ENCODE data around the gene URB2.

DNA sequence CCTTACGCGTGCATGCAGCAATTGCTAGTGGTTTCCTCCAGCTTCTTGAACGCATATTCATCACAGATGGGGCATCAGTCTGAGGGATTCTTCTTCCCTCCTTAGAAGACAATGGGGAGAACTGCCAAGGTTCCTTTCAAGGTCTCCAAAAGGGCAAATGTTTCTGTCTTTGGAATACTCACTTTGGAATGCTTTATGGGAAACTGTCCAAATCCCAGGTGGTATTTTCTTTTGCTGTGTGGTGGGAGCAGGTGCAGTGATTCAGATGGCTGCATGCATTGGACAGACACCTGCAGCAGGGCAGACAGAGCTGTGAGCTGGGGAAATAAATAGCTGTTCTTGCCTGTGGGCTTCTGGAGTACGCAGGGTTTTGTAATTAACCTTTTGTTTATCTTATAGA is 40.5 kb downstream of the URB2 start:
- no peak for TF ChIP-seq SUZ12 (IDR thresholded peaks at IDR 0.05)
- TF ChIP-seq ARNT (IDR thresholded peaks at IDR 0.05) = no peak
- no peak for TF ChIP-seq L3MBTL2 (conservative IDR thresholded peaks at IDR 0.05)
- no peak for TF ChIP-seq SP1 (IDR thresholded peaks at IDR 0.05)
- TF ChIP-seq, protein P1, sequence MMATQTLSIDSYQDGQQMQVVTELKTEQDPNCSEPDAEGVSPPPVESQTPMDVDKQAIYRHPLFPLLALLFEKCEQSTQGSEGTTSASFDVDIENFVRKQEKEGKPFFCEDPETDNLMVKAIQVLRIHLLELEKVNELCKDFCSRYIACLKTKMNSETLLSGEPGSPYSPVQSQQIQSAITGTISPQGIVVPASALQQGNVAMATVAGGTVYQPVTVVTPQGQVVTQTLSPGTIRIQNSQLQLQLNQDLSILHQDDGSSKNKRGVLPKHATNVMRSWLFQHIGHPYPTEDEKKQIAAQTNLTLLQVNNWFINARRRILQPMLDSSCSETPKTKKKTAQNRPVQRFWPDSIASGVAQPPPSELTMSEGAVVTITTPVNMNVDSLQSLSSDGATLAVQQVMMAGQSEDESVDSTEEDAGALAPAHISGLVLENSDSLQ (IDR thresholded peaks at IDR 0.05) = no peak
- TF ChIP-seq LEF1 (IDR thresholded peaks at IDR 0.05; ENCODE audit: borderline replicate concordance) = no peak
- no peak for TF ChIP-seq ZNF384 (IDR thresholded peaks at IDR 0.05)
- no peak for TF ChIP-seq HDGF (IDR thresholded peaks at IDR 0.05; ENCODE audit: borderline replicate concordance)
- no peak for TF ChIP-seq NFRKB (IDR thresholded peaks at IDR 0.05)

Data from HEK293T (cell line).